Stomach (tissue), 9 donors: ENCODE measurements around the gene MARK1. TPM values are rescaled to one million over a fixed set of nuclear protein-coding genes. Genes with fewer than 3 reads are reported as not detected.

ENCODE experiments used
- DNase-seq, 2 donors: peaks; one replicate each; pipeline versions ENCODE4 v3.0.0 to v3.0.0-alpha.2; 2013 to 2019
- H3K27ac ChIP-seq, 5 donors: fragments of 200-600 bp in 4 of 5; sonication (generic) in 4 of 5; one replicate each; pipeline ENCODE4 v1.5.1; 2013 to 2019; ENCODE audit warnings: mild to moderate bottlenecking in 1 of 5, moderate library complexity in 1 of 5
- H3K27me3 ChIP-seq, 3 donors: fragments of 200-600 bp; sonication (generic); one replicate each; pipeline ENCODE4 v1.5.1; 2017 to 2019; ENCODE audit warnings: mixed run types in 1 of 3
- H3K36me3 ChIP-seq, 4 donors: fragments of 200-600 bp; sonication (generic); 1 replicate in 3 of 4; 2 replicates in 1 of 4; pipeline ENCODE4 v1.5.1; 2016 to 2019
- H3K4me1 ChIP-seq, 4 donors: fragments of 200-600 bp; sonication (generic); one replicate each; pipeline ENCODE4 v1.5.1; 2016 to 2019
- H3K4me3 ChIP-seq, 4 donors: fragments of 200-600 bp; sonication (generic) in 3 of 4; one replicate each; pipeline ENCODE4 v1.5.1; 2016 to 2019; ENCODE audit warnings: mild to moderate bottlenecking in 1 of 4
- H3K9me3 ChIP-seq, 4 donors: fragments of 200-600 bp; sonication (generic); one replicate each; pipeline ENCODE4 v1.5.1; 2016 to 2019
- EP300 ChIP-seq: sonication (generic); formaldehyde crosslinking; IDR thresholded peaks from one replicate; pipeline ENCODE4 v1.6.1; 2017; ENCODE audit warnings: antibody characterized with exemption
- POLR2A ChIP-seq, 4 donors: fragments of 450-650 bp; IDR thresholded peaks; one replicate each; pipeline ENCODE4 v1.6.1; 2016; ENCODE audit warnings: antibody characterized with exemption in 4 of 4, control low read depth in 2 of 4, mild to moderate bottlenecking in 1 of 4, moderate library complexity in 1 of 4
- POLR2AphosphoS5 ChIP-seq, 3 donors: sonication (generic); formaldehyde crosslinking; IDR thresholded peaks; one replicate each; pipeline ENCODE4 v1.6.1; 2016; ENCODE audit warnings: antibody characterized with exemption in 3 of 3
- WGBS, 5 donors: extraction: QIAGEN DNeasy Blood & Tissue Kit in 3 of 5; methylation state at CpG; one replicate each; pipeline versions ENCODE4 v1.1.5 to v1.1.7; 2013 to 2018; 5-methylcytosine and 5-hydroxymethylcytosine counted together
- intact Hi-C: fragments of 100-400 bp; cut with DNase I; formaldehyde crosslinking; loops from one replicate; pipeline ENCODE4 v1.15.1; 2023; ENCODE audit warnings: low total_unique reads
- polyA plus RNA-seq, 3 donors: library from polyadenylated mRNA; stranded (reverse); fragments of 200-250 nt; gene quantifications; one replicate each; pipeline ENCODE4 v1.2.3, GENCODE V29; 2013
- small RNA-seq, 4 donors: library from RNA; depleted of rRNA; stranded (forward); fragments of <200 nt; gene quantifications; one replicate each; pipeline ENCODE3, GENCODE V24; 2016
- total RNA-seq, 5 donors: library from RNA; depleted of rRNA; stranded (reverse); fragments of >200 nt; gene quantifications; one replicate each; pipeline versions ENCODE4 v1.1.0 to v1.2.3, GENCODE V29; 2014 to 2016
- TF ChIP-seq, protein P1 (sequence below), 7 experiments: fragments of 450-650 bp in 4 of 7; fragments of 200-600 bp in 3 of 7; sonication (generic) in 3 of 7; IDR thresholded peaks; one replicate each; pipeline ENCODE4 v1.5.1; 2016 to 2019; ENCODE audit warnings: antibody characterized with exemption in 7 of 7, control low read depth in 2 of 7, mild to moderate bottlenecking in 1 of 7
- donor health status: healthy with polysubstance abuse.
- donor health status: Bipolar disorder and iron deficiency.
- donor health status: healthy.

The MARK1 gene
- total and polyA plus RNA-seq, 8 donors: 1.7 to 12.7 (median 3.2) TPM; not detected in 1

DNA sequence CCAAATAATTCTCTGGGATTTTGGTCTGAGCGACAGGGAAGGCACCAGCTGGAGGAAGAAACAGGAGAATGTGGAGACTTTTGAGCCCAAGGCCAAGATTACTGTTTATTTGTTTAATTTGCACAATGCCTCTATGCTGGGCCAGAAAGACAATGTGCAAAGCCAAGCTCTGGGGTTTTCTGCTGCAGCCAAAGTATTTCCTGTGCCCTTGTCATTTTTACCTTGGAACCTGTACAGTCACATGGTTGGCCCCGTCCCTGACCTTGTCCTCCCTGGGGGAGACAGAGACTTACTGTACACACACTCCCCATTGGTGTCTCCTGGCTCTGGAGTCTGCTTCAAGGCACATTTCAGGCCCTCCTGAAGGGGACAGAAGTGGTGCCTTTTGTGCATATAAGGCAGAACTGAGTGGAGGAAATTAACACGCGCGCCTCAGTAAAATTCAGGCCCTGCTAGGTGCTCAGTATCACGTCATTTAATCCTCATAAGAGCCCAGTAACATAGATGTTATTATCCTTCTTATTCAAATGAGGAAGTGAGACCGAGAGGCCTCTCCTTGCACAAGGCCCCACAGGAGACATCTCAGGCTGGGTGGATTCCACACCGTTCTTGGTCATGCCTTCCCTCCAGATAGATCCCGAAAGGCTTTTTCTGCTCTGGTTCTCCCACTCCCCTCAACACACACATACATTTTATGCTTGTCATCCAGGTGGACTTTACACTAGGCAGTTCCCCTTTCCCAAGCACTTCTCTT is 183.3 kb downstream of the MARK1 start:
- peaks cover 4 to 18% (median 7%) of the 10 kb centered on the region in 4 donors for H3K4me1 ChIP-seq
- DNase-seq: no peak
- peaks cover 0 to 7% (median 2%) of the 10 kb centered on the region in 4 donors for H3K9me3 ChIP-seq
- peaks cover 0 to 4% (median 0%) of the 10 kb centered on the region in 3 donors for H3K27me3 ChIP-seq
- H3K27ac ChIP-seq: no peak overlapping the region
- TF ChIP-seq POLR2A (IDR thresholded peaks at IDR 0.05) (no peak), POLR2AphosphoS5 (IDR thresholded peaks at IDR 0.05) (no peak), EP300 (no peak)
- TF ChIP-seq, protein P1, sequence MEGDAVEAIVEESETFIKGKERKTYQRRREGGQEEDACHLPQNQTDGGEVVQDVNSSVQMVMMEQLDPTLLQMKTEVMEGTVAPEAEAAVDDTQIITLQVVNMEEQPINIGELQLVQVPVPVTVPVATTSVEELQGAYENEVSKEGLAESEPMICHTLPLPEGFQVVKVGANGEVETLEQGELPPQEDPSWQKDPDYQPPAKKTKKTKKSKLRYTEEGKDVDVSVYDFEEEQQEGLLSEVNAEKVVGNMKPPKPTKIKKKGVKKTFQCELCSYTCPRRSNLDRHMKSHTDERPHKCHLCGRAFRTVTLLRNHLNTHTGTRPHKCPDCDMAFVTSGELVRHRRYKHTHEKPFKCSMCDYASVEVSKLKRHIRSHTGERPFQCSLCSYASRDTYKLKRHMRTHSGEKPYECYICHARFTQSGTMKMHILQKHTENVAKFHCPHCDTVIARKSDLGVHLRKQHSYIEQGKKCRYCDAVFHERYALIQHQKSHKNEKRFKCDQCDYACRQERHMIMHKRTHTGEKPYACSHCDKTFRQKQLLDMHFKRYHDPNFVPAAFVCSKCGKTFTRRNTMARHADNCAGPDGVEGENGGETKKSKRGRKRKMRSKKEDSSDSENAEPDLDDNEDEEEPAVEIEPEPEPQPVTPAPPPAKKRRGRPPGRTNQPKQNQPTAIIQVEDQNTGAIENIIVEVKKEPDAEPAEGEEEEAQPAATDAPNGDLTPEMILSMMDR (IDR thresholded peaks at IDR 0.05): no peak
- no peaks in the 10 kb centered on the region for H3K36me3 ChIP-seq
- WGBS, 5 donors: 72 to 79% (median 76%) methylated on average over 9 of the region's 9 CpGs
- no peak overlapping the region for H3K4me3 ChIP-seq
- intact Hi-C loops: no loop called here

Small RNAs within 50 kb of the gene (small RNA-seq; reads per million reads assigned to genes)
- 0 reads per million in 4 donors for gene RN7SL464P

Other genes starting within 250 kb of the MARK1 start
- gene C1orf115, start 162.2 kb downstream of the MARK1 start, total RNA-seq: 10 to 100 TPM in 3 of 5 donors, 1 to 10 TPM in 2; 9.3 to 23.2 (median 12.3) TPM
- gene C1orf115, start 162.2 kb downstream of the MARK1 start, polyA plus RNA-seq: 10 to 100 TPM; 13.5 to 28.8 (median 21.7) TPM
- 10 to 100 TPM in 4 of 5 donors, 1 to 10 TPM in 1; 9.9 to 83.4 (median 51.3) TPM for gene MTARC2, start 220.2 kb downstream of the MARK1 start, total RNA-seq
- gene MTARC2, start 220.2 kb downstream of the MARK1 start, polyA plus RNA-seq: 10 to 100 TPM in 2 of 3 donors, 1 to 10 TPM in 1; 7.3 to 18.3 (median 11.3) TPM